Measurements from ENCODE around the gene PRRT2.

GRCh38 chr16:29864205-29864604 lies 52.2 kb downstream of the PRRT2 start:
- TF ChIP-seq SMC3 (IDR thresholded peaks at IDR 0.05) (no peak), CTCF (IDR thresholded peaks at IDR 0.05) (no peak), REST (IDR thresholded peaks at IDR 0.05) (no peak), EP300 (IDR thresholded peaks at IDR 0.05) (no peak), MAX (IDR thresholded peaks at IDR 0.05) (no peak), MAZ (IDR thresholded peaks at IDR 0.05; ENCODE audit: borderline replicate concordance, low read depth, low read length) (no peak), RFX5 (IDR thresholded peaks at IDR 0.05) (no peak)
